Vagina (tissue), 2 donors: ENCODE measurements around the gene CREBBP. TPM values are rescaled to one million over a fixed set of nuclear protein-coding genes. Genes with fewer than 3 reads are reported as not detected.

Experiments
- DNase-seq, 2 donors: peaks; one replicate each; pipeline ENCODE4 v3.0.0-alpha.2; 2017; ENCODE audit errors: extremely low spot score in 2 of 2
- H3K27ac ChIP-seq: fragments of 200-600 bp; sonication (generic); one replicate; pipeline ENCODE4 v1.5.1; 2019
- H3K27me3 ChIP-seq: fragments of 200-600 bp; sonication (generic); one replicate; pipeline ENCODE4 v1.5.1; 2019
- H3K36me3 ChIP-seq, 2 donors: fragments of 200-600 bp; sonication (generic); one replicate each; pipeline ENCODE4 v1.5.1; 2017 to 2019
- H3K4me1 ChIP-seq: fragments of 200-600 bp; sonication (generic); one replicate; pipeline ENCODE4 v1.5.1; 2019
- H3K4me3 ChIP-seq, 2 donors: fragments of 200-600 bp; sonication (generic); 1 replicate in 1 of 2; 2 replicates in 1 of 2; pipeline ENCODE4 v1.5.1; 2016 to 2019
- H3K9me3 ChIP-seq: fragments of 200-600 bp; sonication (generic); one replicate; pipeline ENCODE4 v1.5.1; 2019
- POLR2A ChIP-seq, 2 donors: fragments of 450-650 bp; IDR thresholded peaks; one replicate each; pipeline ENCODE4 v1.6.1; 2017; ENCODE audit warnings: antibody characterized with exemption in 2 of 2, mild to moderate bottlenecking in 2 of 2, moderate library complexity in 2 of 2
- POLR2AphosphoS5 ChIP-seq, 2 donors: sonication (generic); formaldehyde crosslinking; IDR thresholded peaks; one replicate each; pipeline ENCODE4 v1.9.0; 2017; ENCODE audit warnings: antibody characterized with exemption in 2 of 2, mild to moderate bottlenecking in 2 of 2, low read depth in 1 of 2; ENCODE audit not compliant: insufficient read depth in 1 of 2
- intact Hi-C: fragments of 100-400 bp; cut with DNase I; formaldehyde crosslinking; loops from one replicate; pipeline ENCODE4 v1.15.1; 2023
- total RNA-seq: library from RNA; depleted of rRNA; stranded (reverse); fragments of >200 nt; gene quantifications from one replicate; pipeline ENCODE4 v1.2.3, GENCODE V29; 2016
- TF ChIP-seq, protein P1 (sequence below), 3 experiments: fragments of 450-650 bp in 2 of 3; fragments of 200-600 bp in 1 of 3; sonication (generic) in 1 of 3; IDR thresholded peaks; one replicate each; pipeline ENCODE4 v1.5.1; 2017 to 2019; ENCODE audit warnings: antibody characterized with exemption in 3 of 3, mild to moderate bottlenecking in 2 of 3, moderate library complexity in 2 of 3

Gene CREBBP
- total RNA-seq, 1 donor from 2014 or later = 102 TPM

GRCh38 chr16:3841729-3842508 lies 38.6 kb downstream of the CREBBP start:
- Histone ChIP-seq H3K27ac (no peak overlapping the region), H3K36me3 (no peaks in the 10 kb centered on the region), H3K9me3 (no peaks in the 10 kb centered on the region), H3K27me3 (no peaks in the 10 kb centered on the region), H3K4me1 (peaks cover 80% of the 10 kb centered on the region), H3K4me3 (no peak overlapping the region)
- intact Hi-C loops = no loop called here
- TF ChIP-seq POLR2A (IDR thresholded peaks at IDR 0.05) = no peak
- TF ChIP-seq POLR2AphosphoS5 (IDR thresholded peaks at IDR 0.05; ENCODE audit: insufficient read depth in 1 of 2, low read depth in 1 of 2) = no peak
- TF ChIP-seq, protein P1, sequence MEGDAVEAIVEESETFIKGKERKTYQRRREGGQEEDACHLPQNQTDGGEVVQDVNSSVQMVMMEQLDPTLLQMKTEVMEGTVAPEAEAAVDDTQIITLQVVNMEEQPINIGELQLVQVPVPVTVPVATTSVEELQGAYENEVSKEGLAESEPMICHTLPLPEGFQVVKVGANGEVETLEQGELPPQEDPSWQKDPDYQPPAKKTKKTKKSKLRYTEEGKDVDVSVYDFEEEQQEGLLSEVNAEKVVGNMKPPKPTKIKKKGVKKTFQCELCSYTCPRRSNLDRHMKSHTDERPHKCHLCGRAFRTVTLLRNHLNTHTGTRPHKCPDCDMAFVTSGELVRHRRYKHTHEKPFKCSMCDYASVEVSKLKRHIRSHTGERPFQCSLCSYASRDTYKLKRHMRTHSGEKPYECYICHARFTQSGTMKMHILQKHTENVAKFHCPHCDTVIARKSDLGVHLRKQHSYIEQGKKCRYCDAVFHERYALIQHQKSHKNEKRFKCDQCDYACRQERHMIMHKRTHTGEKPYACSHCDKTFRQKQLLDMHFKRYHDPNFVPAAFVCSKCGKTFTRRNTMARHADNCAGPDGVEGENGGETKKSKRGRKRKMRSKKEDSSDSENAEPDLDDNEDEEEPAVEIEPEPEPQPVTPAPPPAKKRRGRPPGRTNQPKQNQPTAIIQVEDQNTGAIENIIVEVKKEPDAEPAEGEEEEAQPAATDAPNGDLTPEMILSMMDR (IDR thresholded peaks at IDR 0.05) = no peak
- DNase-seq = no peak

- Histone ChIP-seq H3K36me3 (no peaks in the 10 kb centered on the region), H3K4me1 (peaks cover 64% of the 10 kb centered on the region), H3K27me3 (no peaks in the 10 kb centered on the region), H3K27ac (no peak overlapping the region), H3K9me3 (no peaks in the 10 kb centered on the region), H3K4me3 (no peak overlapping the region)
- intact Hi-C loops = no loop called here
- no peak for DNase-seq
- TF ChIP-seq POLR2A (IDR thresholded peaks at IDR 0.05) = no peak
- no peak for TF ChIP-seq POLR2AphosphoS5 (IDR thresholded peaks at IDR 0.05; ENCODE audit: insufficient read depth in 1 of 2, low read depth in 1 of 2)
- TF ChIP-seq, protein P1 (IDR thresholded peaks at IDR 0.05) = no peak
Observed at GRCh38 chr16:3839402-3840184, 40.9 kb downstream of the CREBBP start.

- intact Hi-C loops = no loop called here
Observed at GRCh38 chr16:3838600-3839401, 41.7 kb downstream of the CREBBP start.

GRCh38 chr16:3837851-3838586 lies 42.5 kb downstream of the CREBBP start:
- no peaks in the 10 kb centered on the region for H3K36me3 ChIP-seq
- TF ChIP-seq POLR2A (IDR thresholded peaks at IDR 0.05) (no peak), POLR2AphosphoS5 (IDR thresholded peaks at IDR 0.05; ENCODE audit: insufficient read depth in 1 of 2, low read depth in 1 of 2) (no peak)
- TF ChIP-seq, protein P1 (IDR thresholded peaks at IDR 0.05) = no peak
- no peak overlapping the region for H3K4me3 ChIP-seq
- peaks cover 1% of the 10 kb centered on the region for H3K9me3 ChIP-seq
- peaks cover 60% of the 10 kb centered on the region for H3K4me1 ChIP-seq
- no peak for DNase-seq
- no peak overlapping the region for H3K27ac ChIP-seq
- no peaks in the 10 kb centered on the region for H3K27me3 ChIP-seq
- intact Hi-C loops = no loop called here

More at GRCh38 chr16:3838600-3839401, 41.7 kb downstream of the CREBBP start:
- Histone ChIP-seq H3K36me3 (no peaks in the 10 kb centered on the region), H3K4me1 (peaks cover 61% of the 10 kb centered on the region), H3K27ac (no peak overlapping the region), H3K4me3 (no peak overlapping the region), H3K27me3 (no peaks in the 10 kb centered on the region), H3K9me3 (no peaks in the 10 kb centered on the region)
- no peak for TF ChIP-seq POLR2A (IDR thresholded peaks at IDR 0.05)
- TF ChIP-seq, protein P1 (IDR thresholded peaks at IDR 0.05) = no peak
- no peak for DNase-seq
